Calu3 (cell line): ENCODE measurements around the gene SNX10. TPM values are rescaled to one million over a fixed set of nuclear protein-coding genes. Genes with fewer than 3 reads are reported as not detected.
"Not testable (repeated sequence)": the region's sequence is repeated elsewhere in the genome, so short reads cannot be mapped to it uniquely, and the experiment has no call there.

Experiments
- Bru-seq: library from RNA; stranded (reverse); fragments of 400-500 nt; gene quantifications from one replicate; lab custom pipeline; 2021; lab: Mats Ljungman, UMichigan
- BruChase-seq, 2 experiments: library from RNA; stranded (reverse); fragments of 400-500 nt; gene quantifications; one replicate each; lab custom pipeline; 2021; lab: Mats Ljungman, UMichigan
- BruUV-seq: library from RNA; stranded (reverse); fragments of 400-500 nt; replicated peaks from 2 replicates; lab custom pipeline; 2021; lab: Mats Ljungman, UMichigan
- CTCF ChIA-PET: fragments of 300-600 bp; sonication (Branson Sonifier 250); formaldehyde crosslinking; loops from one replicate; lab custom pipeline; 2022; ENCODE audit warnings: antibody characterized with exemption; lab: Charles Lee
- DNase-seq: peaks from one replicate; pipeline ENCODE4 v3.0.0; 2022
- H3K27ac Mint-ChIP-seq: one replicate; pipeline ENCODE4 v1.8.0; 2022; ENCODE audit warnings: mixed read lengths; ENCODE audit not compliant: unreplicated experiment
- H3K27me3 Mint-ChIP-seq: one replicate; pipeline ENCODE4 v1.8.0; 2022; ENCODE audit warnings: mixed read lengths; ENCODE audit not compliant: unreplicated experiment
- H3K36me3 Mint-ChIP-seq: one replicate; pipeline ENCODE4 v1.8.0; 2022; ENCODE audit warnings: mild to moderate bottlenecking, moderate library complexity, mixed read lengths; ENCODE audit not compliant: insufficient read depth, unreplicated experiment
- H3K4me1 Mint-ChIP-seq: one replicate; pipeline ENCODE4 v1.8.0; 2022; ENCODE audit warnings: mild to moderate bottlenecking, low read depth, mixed read lengths; ENCODE audit not compliant: unreplicated experiment
- H3K4me3 Mint-ChIP-seq: one replicate; pipeline ENCODE4 v1.8.0; 2022; ENCODE audit warnings: mild to moderate bottlenecking, low read depth, moderate library complexity, mixed read lengths; ENCODE audit not compliant: unreplicated experiment
- H3K9me3 Mint-ChIP-seq: one replicate; pipeline ENCODE4 v1.8.0; 2022; ENCODE audit warnings: low read depth, mixed read lengths; ENCODE audit not compliant: unreplicated experiment
- intact Hi-C: fragments of 100-400 bp; cut with micrococcal nuclease; formaldehyde crosslinking; loops from one replicate; pipeline ENCODE4 v1.10.0; 2022; ENCODE audit not compliant: unreplicated experiment
- long read RNA-seq: library from polyadenylated mRNA; stranded (forward); transcript quantifications from one replicate; pipeline ENCODE4 v2.0.0, GENCODE V29; 2022
- total RNA-seq: library from RNA; stranded (reverse); gene quantifications from 2 replicates; pipeline ENCODE4 v1.2.3, GENCODE V29; 2022
- TF ChIP-seq, protein P1 (sequence below): fragments of 200-600 bp; IDR thresholded peaks from one replicate; pipeline ENCODE4 v1.8.0; 2022; ENCODE audit warnings: antibody characterized with exemption; ENCODE audit not compliant: unreplicated experiment

Gene SNX10, protein sequence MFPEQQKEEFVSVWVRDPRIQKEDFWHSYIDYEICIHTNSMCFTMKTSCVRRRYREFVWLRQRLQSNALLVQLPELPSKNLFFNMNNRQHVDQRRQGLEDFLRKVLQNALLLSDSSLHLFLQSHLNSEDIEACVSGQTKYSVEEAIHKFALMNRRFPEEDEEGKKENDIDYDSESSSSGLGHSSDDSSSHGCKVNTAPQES
- total RNA-seq (19.6 and 22.1 TPM in 2 replicates), Bru-seq, nascent RNA (percentile 67 among the genes with signal in this experiment), BruChase-seq, experiment 1, labeled RNA remaining after a 6-hour chase (percentile 69 among the genes with signal in this experiment), BruChase-seq, experiment 2, labeled RNA remaining after a 2-hour chase (percentile 58 among the genes with signal in this experiment)
- long read RNA-seq, transcript SNX10-207 (7 exons, 2,613 nt): minor isoform, 6 of 56 reads
- long read RNA-seq, transcript SNX10-201 (7 exons, 2,546 nt): major isoform, 41 of 56 reads
- long read RNA-seq, partial matches to known transcripts: 3 of 56 reads
- long read RNA-seq, other reads (novel, unspliced or antisense): 6 of 56 reads

GRCh38 chr7:26291699-26292538 is at the start of gene SNX10:
TSS of gene SNX10 (plus strand) at chr7:26291862. CDS start at chr7:26346443, 54,581 bp downstream.
- TF ChIP-seq, protein P1, sequence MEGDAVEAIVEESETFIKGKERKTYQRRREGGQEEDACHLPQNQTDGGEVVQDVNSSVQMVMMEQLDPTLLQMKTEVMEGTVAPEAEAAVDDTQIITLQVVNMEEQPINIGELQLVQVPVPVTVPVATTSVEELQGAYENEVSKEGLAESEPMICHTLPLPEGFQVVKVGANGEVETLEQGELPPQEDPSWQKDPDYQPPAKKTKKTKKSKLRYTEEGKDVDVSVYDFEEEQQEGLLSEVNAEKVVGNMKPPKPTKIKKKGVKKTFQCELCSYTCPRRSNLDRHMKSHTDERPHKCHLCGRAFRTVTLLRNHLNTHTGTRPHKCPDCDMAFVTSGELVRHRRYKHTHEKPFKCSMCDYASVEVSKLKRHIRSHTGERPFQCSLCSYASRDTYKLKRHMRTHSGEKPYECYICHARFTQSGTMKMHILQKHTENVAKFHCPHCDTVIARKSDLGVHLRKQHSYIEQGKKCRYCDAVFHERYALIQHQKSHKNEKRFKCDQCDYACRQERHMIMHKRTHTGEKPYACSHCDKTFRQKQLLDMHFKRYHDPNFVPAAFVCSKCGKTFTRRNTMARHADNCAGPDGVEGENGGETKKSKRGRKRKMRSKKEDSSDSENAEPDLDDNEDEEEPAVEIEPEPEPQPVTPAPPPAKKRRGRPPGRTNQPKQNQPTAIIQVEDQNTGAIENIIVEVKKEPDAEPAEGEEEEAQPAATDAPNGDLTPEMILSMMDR: peak; percentile 69
- peaks cover 13% of the 10 kb centered on the region for H3K4me1 Mint-ChIP-seq
- no peaks in the 10 kb centered on the region for H3K9me3 Mint-ChIP-seq
- peak within 1 kb of the TSS; percentile 20 for H3K27ac Mint-ChIP-seq
- H3K36me3 Mint-ChIP-seq: peaks cover 21% of the 10 kb centered on the region
- intact Hi-C loops: loop anchor here (1.0 kb wide), 1 partner anchor 73 kb away; no protein-coding TSS in a partner anchor
- H3K27me3 Mint-ChIP-seq: no peaks in the 10 kb centered on the region
- H3K4me3 Mint-ChIP-seq: peak within 1 kb of the TSS; percentile 82
- peak; percentile 92 for DNase-seq
- BruUV-seq: TSS peak; percentile 17
- CTCF ChIA-PET: interaction anchor here (0.7 to 1.4 kb wide), 2 partner anchors 73 to 76 kb away, joined by 3 to 7 read pairs; no protein-coding TSS in a partner anchor

DNA sequence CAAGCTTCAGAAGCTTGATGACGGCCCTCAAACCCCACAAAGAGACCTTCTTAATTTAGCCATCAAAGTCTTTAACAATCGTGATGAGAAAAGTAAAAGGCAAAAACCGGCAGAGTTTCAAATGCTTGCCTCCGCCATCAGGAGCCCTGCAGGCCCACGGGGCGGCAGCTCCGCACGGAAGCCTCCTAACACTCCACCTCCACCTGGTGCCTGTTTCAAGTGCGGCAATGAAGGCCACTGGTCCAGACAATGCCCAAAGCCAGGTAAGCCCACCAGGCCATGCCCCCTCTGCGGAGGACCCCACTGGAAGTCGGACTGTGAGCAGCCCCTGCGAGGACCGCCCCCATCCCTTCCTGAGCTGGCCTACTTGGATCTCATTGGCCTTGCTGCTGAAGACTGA is 46.5 kb upstream of the SNX10 start:
- no peak overlapping the region for H3K4me3 Mint-ChIP-seq
- no TSS peak for BruUV-seq
- DNase-seq: no peak
- no peaks in the 10 kb centered on the region for H3K9me3 Mint-ChIP-seq
- TF ChIP-seq, protein P1: no peak
- intact Hi-C loops: no loop called here
- no peak overlapping the region for H3K27ac Mint-ChIP-seq
- CTCF ChIA-PET: interaction anchor here (0.6 kb wide), 1 partner anchor 32 kb away, joined by 3 read pairs; no protein-coding TSS in a partner anchor
- no peaks in the 10 kb centered on the region for H3K36me3 Mint-ChIP-seq
- no peaks in the 10 kb centered on the region for H3K4me1 Mint-ChIP-seq
- no peaks in the 10 kb centered on the region for H3K27me3 Mint-ChIP-seq

- CTCF ChIA-PET: interaction anchor here (0.7 kb wide), 1 partner anchor 23 kb away, joined by 5 read pairs; no protein-coding TSS in a partner anchor
- Mint-ChIP-seq H3K9me3 (no peaks in the 10 kb centered on the region), H3K27me3 (no peaks in the 10 kb centered on the region), H3K27ac (no peak overlapping the region), H3K4me1 (no peaks in the 10 kb centered on the region), H3K4me3 (no peak overlapping the region), H3K36me3 (no peaks in the 10 kb centered on the region)
- DNase-seq: no peak
- TF ChIP-seq, protein P1: no peak
- BruUV-seq: no TSS peak
- intact Hi-C loops: no loop called here
Measured at GRCh38 chr7:26250239-26250638, 41.4 kb upstream of the SNX10 start.

DNA sequence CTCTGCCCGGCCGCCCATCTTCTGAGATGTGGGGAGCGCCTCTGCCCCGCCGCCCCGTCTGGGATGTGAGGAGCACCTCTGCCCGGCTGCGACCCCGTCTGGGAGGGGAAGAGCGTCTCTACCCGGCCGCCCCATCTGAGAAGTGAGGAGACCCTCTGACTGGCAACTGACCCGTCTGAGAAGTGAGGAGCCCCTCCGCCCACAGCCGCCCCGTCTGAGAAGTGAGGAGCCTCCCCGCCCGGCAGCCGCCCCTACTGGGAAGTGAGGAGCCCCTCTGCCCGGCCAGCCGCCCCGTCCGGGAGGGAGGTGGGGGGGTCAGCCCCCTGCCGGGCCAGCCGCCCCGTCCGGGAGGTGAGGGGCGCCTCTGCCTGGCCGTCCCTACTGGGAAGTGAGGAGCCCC is 29.8 kb upstream of the SNX10 start:
- H3K4me1 Mint-ChIP-seq, H3K4me3 Mint-ChIP-seq, H3K36me3 Mint-ChIP-seq, intact Hi-C loops, CTCF ChIA-PET, BruUV-seq, H3K27ac Mint-ChIP-seq, DNase-seq: not testable (repeated sequence)
- Mint-ChIP-seq H3K9me3 (peaks cover 10% of the 10 kb centered on the region), H3K27me3 (peaks cover 28% of the 10 kb centered on the region)
